Activated naive CD4-positive, alpha-beta T cell treated with anti-CD3 and anti-CD28 coated beads, Interleukin-2, amount 50 U/mL, for 72 hours (primary cell): ENCODE results near the gene CALHM2. TPM values are rescaled to one million over a fixed set of nuclear protein-coding genes. Genes with fewer than 3 reads are reported as not detected.

Experiments
- ATAC-seq, 2 donors: fragments of 150-1000 bp; cut with Tn5 transposase; 2 replicates each; pipeline ENCODE4 v1.10.0; 2021; ENCODE audit warnings: mild to moderate bottlenecking in 2 of 2, moderate library complexity in 2 of 2
- DNase-seq, 2 donors: peaks; one replicate each; pipeline ENCODE4 v3.0.0; 2021 to 2022; ENCODE audit warnings: low spot score in 2 of 2
- H3K27ac Mint-ChIP-seq, 2 donors: one replicate each; pipeline ENCODE4 v1.8.0; 2022; ENCODE audit warnings: mild to moderate bottlenecking in 2 of 2, mixed read lengths in 2 of 2
- H3K36me3 Mint-ChIP-seq, 2 donors: one replicate each; pipeline ENCODE4 v1.8.0; 2022; ENCODE audit warnings: mixed read lengths in 2 of 2
- H3K9me3 Mint-ChIP-seq, 2 donors: one replicate each; pipeline ENCODE4 v1.8.0; 2022; ENCODE audit warnings: mixed read lengths in 2 of 2
- total RNA-seq, 2 donors: library from RNA; stranded (reverse); gene quantifications; one replicate each; pipeline ENCODE4 v1.2.3, GENCODE V29; 2022

Gene CALHM2
- total RNA-seq, 2 donors from 2014 or later = 9.1 to 13.5 TPM

DNA sequence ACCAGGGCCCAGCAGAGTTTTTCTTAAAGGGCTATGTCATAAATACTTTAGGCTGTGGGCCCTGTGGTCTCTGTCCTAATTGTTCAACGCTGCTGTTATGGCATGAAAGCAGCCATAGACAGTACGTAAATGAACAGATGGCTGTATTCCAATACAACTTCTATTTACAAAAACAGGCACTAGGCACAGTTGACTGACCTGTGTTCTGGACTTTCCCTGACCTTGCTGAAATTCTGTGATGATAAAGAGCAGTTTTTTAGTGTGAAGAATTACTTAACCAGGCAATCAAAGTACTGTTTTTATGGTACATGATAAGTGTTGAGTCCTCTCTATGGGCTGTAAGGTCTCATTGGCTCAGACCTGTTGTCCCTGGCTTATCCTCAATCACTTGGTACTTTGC lies 38.6 kb downstream of the CALHM2 start:
- Mint-ChIP-seq H3K36me3 (peaks cover 24 to 39% of the 10 kb centered on the region in 2 donors), H3K9me3 (no peaks in the 10 kb centered on the region), H3K27ac (no peak overlapping the region)
- no peak for ATAC-seq
- no peak for DNase-seq

DNA sequence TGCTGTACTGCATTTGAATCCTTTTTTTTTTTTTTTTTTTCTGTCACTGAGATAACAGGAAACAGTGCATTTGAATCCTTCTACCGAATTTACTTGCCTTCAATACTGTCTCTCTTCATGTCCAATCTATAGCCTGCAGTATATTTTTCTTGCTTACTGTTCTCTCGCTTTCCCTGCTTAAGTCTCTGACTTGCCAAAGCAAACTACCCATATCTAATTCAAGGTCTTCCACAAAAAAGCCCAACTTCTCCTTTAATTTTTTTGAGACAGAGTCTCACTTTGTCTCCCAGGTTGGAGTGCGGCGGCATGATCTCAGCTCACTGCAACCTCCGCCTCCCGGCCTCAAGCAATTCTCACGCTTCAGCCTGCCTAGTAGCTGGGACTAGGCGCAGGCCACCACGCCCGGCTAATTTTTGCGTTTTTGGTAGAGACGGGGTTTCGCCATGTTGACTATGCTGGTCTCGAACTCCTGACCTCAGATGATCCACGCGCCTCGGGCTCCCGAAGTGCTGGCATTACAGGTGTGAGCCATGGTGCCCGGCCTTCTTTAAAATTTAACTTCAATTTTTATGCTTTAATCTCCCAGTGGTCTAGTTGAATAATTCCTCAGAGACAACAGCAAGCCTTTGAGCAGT lies 54.9 kb downstream of the CALHM2 start:
- peak overlapping the region; percentile 92 to 99 for H3K27ac Mint-ChIP-seq

GRCh38 chr10:103396789-103397087 lies 55.4 kb downstream of the CALHM2 start:
- DNase-seq (no peak), ATAC-seq (no peak)
- Mint-ChIP-seq H3K36me3 (peaks cover 41 to 45% of the 10 kb centered on the region in 2 donors), H3K27ac (peak overlapping the region; percentile 92 to 99), H3K9me3 (no peaks in the 10 kb centered on the region)

More for the DNA sequence above, 54.9 kb downstream of the CALHM2 start:
- ATAC-seq (no peak), DNase-seq (no peak)
- Mint-ChIP-seq H3K36me3 (peaks cover 41 to 45% of the 10 kb centered on the region in 2 donors), H3K9me3 (no peaks in the 10 kb centered on the region)

Other genes with a start within 250 kb of the CALHM2 start
- gene RPEL1, start 206.5 kb downstream of the CALHM2 start, total RNA-seq = not detected
- under 1 TPM in 1 of 2 donors, not detected in 1; 0.27 TPM for gene INA, start 175.2 kb downstream of the CALHM2 start, total RNA-seq
- 10 to 100 TPM; 13.2 to 15.2 TPM for gene PCGF6, start 101.2 kb downstream of the CALHM2 start, total RNA-seq
- gene TAF5, start 84.4 kb downstream of the CALHM2 start, total RNA-seq = 10 to 100 TPM in 1 of 2 donors, 1 to 10 TPM in 1; 10.0 to 21.8 TPM
- gene ATP5MK, start 55.9 kb downstream of the CALHM2 start, total RNA-seq = 100 to 1,000 TPM; 382 to 465 TPM
- 10 to 100 TPM; 49.6 to 62.2 TPM for gene PDCD11, start 55.7 kb downstream of the CALHM2 start, total RNA-seq
- not detected for gene CALHM1, start 6.5 kb upstream of the CALHM2 start, total RNA-seq
- not detected for gene CALHM3, start 26.9 kb upstream of the CALHM2 start, total RNA-seq
- gene NEURL1, start 41.3 kb upstream of the CALHM2 start, total RNA-seq = 1 to 10 TPM in 1 of 2 donors, under 1 TPM in 1; 0.87 to 2.4 TPM